HG02642 (cell line): Measurements from ENCODE around the gene TRIM24.

Source experiments
- ATAC-seq: cut with Tn5 transposase; IDR thresholded peaks from one replicate; pipeline ENCODE4 v1.9.1; 2021; ENCODE audit warnings: mild to moderate bottlenecking; ENCODE audit not compliant: unreplicated experiment, poor library complexity

The TRIM24 gene

GRCh38 chr7:138608275-138608674, 148.2 kb downstream of the TRIM24 start:
- ATAC-seq, result peak; percentile 67

GRCh38 chr7:138610671-138611170, 150.7 kb downstream of the TRIM24 start:
- no peak for ATAC-seq

- no peak for ATAC-seq
These were observed 153.6 kb downstream of the TRIM24 start for GRCh38 chr7:138613630-138614029.

GRCh38 chr7:138616085-138616484, 156.0 kb downstream of the TRIM24 start:
- no peak for ATAC-seq

GRCh38 chr7:138618506-138618905, 158.4 kb downstream of the TRIM24 start:
- ATAC-seq, result no peak

- ATAC-seq, result no peak
These were observed 158.9 kb downstream of the TRIM24 start for GRCh38 chr7:138618933-138619332.

GRCh38 chr7:138622841-138623240, 162.8 kb downstream of the TRIM24 start:
- ATAC-seq, result no peak

GRCh38 chr7:138625084-138625848, 165.2 kb downstream of the TRIM24 start:
- ATAC-seq, result no peak

- no peak for ATAC-seq
These were observed 165.8 kb downstream of the TRIM24 start for GRCh38 chr7:138625849-138626230.

- no peak for ATAC-seq
These were observed 166.8 kb downstream of the TRIM24 start for GRCh38 chr7:138626846-138627245.

GRCh38 chr7:138627361-138627760, 167.3 kb downstream of the TRIM24 start:
- ATAC-seq, result no peak

GRCh38 chr7:138630059-138630610, 170.1 kb downstream of the TRIM24 start:
- ATAC-seq, result no peak

- ATAC-seq, result no peak
These were observed 172.3 kb downstream of the TRIM24 start for GRCh38 chr7:138632384-138632783.

GRCh38 chr7:138632826-138633602, 173.0 kb downstream of the TRIM24 start:
- no peak for ATAC-seq
